Measurements from ENCODE around the gene STUM.
"Not testable (repeated sequence)": the region's sequence is repeated elsewhere in the genome, so short reads cannot be mapped to it uniquely, and the experiment has no call there.

STUM gene

GRCh38 chr1:226637147-226637935 lies 88.8 kb downstream of the STUM start:
- DNase-seq (ENCODE audit: low read depth in 1 of 2, low spot score in 1 of 2), result no peak

- DNase-seq (ENCODE audit: low read depth in 1 of 2, low spot score in 1 of 2), result no peak
Observed at GRCh38 chr1:226638001-226638601, 89.5 kb downstream of the STUM start.

GRCh38 chr1:226638608-226639007 lies 90.0 kb downstream of the STUM start:
- DNase-seq (ENCODE audit: low read depth in 1 of 2, low spot score in 1 of 2), result no peak

DNA sequence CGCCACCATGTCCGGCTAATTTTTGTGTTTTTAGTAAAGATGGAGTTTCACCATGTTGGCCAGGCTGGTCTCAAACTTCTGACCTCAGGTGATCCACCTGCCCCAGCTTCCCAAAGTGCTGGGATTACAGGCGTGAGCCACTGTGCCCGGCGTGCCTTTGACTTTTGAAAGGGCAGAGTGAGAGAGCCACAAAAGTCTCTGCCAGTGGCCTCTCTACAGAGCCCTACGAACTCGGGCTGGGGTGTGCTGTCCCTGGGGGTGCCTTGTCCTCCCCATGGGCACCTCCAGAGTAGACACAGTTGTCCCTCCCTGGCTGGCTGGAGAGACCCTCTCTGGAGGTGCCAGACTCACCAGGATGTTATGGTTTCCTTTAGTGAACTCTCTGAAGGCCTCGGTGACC lies 90.6 kb downstream of the STUM start:
- not testable (repeated sequence) for DNase-seq (ENCODE audit: low read depth in 1 of 2, low spot score in 1 of 2)

DNA sequence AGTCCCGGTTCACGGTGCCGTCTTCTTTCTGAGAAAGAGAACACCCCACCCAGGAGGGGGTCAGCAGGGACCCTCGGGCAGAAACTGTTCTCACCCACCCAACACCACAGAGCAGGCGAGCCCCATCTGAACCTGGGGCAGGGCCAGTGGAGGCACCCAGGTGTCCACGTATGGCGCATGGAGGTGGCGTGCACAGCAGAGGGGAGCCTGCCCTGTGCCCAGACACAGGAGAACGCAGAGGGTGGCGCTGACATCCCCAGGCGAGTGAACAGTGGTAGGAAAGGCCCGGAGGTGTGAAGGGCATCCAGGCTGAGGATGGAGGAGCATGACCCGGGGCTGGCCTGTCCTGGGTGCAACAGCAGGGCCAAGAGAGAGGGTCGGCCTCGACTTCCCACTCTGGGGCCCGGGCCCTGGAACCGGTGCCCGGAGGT lies 91.1 kb downstream of the STUM start:
- DNase-seq (ENCODE audit: low read depth in 1 of 2, low spot score in 1 of 2), result no peak

DNA sequence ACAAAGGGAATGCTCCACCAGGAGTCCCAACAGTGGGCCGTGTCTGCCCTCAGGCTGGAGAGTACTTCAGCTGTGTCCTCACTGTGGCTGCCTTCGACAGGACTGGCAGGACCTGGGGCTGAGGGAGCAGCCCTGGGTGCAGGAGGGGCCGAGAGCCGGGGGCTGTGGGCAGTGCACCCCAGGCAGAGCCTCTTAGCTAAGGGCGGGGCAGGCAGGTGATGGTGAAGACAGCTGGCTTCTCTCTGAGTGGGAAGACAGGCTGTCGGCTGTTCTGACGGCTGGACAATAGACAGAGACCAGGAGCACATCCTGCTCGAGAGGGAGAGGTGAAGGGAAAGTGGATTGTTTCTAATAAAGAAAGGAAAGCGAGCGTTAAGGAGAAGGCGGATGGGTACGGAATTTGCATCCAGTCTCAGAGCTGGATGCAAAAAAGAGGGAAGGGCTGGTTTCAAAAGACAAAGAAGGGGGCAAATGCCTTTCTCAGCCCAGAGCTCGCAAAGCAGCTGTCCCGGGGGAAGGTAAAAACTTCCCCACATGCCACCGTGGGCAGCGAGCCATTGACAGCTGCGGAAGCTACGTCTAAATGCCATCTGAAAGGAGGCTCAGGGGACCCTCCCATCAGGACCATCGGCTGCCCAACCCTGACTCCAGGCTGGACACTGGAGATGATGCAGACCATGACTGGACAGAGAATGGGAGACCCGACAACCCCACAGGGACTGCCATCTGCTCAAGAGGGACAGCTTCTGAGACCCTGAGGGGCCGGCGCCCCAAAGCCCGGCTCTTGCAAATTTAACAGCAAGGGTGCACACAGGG lies 92.0 kb downstream of the STUM start:
- no peak for DNase-seq (ENCODE audit: low read depth in 1 of 2, low spot score in 1 of 2)

DNA sequence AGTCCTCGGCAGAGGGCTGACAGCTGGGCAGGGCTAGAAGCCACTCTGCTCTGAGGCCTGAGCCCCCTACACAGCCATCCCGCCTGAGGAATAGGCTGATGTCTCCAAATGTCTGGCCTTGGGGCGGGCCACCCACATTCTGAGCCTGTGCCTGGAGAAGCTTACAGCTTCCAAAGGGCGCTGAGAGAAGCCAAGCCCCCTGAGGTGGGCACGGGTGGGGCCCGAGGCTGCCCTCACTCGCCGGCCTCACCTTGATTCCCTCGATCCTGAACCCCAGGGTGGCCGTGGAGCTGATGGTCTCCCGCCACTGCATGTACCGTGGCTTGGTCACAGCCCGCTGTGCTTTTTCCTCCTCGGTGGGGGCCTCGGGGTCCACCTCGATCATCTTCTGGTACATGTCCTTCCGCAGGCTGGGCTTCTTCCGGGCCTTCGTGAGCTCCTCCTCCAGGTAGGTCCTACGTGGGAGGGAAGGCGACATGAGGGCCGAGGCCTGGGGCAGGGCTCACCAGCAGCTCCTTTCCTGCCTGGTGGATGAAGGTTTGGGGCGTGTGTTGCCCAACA lies 93.2 kb downstream of the STUM start:
- no peak for DNase-seq (ENCODE audit: low read depth in 1 of 2, low spot score in 1 of 2)

GRCh38 chr1:226642421-226642820 lies 93.9 kb downstream of the STUM start:
- no peak for DNase-seq (ENCODE audit: low read depth in 1 of 2, low spot score in 1 of 2)

GRCh38 chr1:226643177-226643576 lies 94.6 kb downstream of the STUM start:
- DNase-seq (ENCODE audit: low read depth in 1 of 2, low spot score in 1 of 2), result peak in 1 of 2 donors; percentile 49

DNA sequence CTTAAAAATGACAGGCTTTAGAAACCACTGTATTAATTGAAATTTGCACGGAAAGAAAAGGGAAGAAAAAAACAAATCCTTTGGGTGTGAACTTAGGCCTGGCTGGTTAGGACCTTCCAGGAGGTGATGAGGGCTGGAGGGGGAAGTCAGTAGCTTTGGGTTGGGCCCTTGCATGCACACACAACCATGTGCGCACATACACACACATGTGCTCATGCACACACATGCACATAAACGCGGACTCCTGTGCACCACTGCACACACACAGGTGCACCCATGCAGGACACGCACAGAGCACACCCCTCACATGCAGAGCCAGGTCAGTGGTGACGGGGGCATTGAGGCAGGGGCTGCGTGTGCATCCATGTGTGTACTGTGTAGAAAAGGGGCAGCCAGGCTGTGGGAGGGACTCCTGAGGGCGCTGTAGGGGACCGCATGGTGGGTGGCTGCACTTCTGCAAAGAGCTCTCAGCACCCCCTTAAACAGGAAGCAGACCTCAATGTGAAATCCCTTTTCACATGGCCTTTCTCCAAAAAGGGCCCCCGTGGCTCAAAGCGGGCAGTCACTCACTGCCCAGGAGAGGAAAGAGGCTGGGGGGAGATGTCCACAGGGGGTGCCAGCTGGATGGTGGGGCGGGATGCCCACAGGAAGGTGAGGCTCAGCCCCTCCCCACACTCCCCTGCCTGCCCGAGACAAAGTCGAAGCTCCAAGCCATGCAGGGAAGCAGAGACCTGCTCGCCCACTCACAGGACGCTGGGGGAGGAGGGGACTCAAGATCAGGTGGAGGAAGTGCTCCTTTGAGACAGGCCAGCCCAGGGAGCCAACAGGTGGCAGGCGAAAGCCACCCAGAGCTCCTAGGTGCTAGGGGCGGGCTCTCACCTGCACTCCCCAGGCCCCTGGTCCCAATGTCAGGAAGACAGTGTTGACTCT lies 95.3 kb downstream of the STUM start:
- DNase-seq (ENCODE audit: low read depth in 1 of 2, low spot score in 1 of 2), result no peak

DNA sequence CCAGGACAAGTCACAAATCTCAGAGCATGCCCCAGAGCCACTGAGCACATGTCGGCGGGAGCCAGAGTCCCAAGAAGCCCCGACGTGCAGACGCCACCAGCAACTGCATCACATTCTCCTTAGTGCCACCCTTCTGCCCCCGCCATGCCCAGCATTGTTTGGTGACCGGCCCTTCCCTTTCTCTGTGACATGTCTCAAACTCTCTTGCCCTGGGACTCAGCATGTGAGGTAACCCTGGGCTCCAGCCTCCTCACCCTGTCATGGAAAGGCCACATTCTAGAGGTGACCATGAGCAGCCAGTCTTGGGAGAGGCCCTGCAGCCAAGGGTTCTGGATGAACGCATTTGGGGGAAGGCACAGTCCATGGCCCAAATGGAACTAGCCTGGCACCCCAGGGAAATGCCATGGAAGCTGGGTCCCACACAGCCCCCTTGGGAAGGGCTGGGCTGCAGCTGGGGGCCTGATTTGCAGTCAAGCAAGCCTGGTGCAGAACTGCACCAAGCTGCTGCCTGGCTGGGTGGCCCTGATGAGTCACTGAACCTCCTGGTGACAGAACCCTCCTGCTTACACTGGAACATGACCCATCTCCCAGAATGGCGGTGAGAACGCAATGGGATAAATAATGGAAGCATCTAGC lies 96.1 kb downstream of the STUM start:
- no peak for DNase-seq (ENCODE audit: low read depth in 1 of 2, low spot score in 1 of 2)

DNA sequence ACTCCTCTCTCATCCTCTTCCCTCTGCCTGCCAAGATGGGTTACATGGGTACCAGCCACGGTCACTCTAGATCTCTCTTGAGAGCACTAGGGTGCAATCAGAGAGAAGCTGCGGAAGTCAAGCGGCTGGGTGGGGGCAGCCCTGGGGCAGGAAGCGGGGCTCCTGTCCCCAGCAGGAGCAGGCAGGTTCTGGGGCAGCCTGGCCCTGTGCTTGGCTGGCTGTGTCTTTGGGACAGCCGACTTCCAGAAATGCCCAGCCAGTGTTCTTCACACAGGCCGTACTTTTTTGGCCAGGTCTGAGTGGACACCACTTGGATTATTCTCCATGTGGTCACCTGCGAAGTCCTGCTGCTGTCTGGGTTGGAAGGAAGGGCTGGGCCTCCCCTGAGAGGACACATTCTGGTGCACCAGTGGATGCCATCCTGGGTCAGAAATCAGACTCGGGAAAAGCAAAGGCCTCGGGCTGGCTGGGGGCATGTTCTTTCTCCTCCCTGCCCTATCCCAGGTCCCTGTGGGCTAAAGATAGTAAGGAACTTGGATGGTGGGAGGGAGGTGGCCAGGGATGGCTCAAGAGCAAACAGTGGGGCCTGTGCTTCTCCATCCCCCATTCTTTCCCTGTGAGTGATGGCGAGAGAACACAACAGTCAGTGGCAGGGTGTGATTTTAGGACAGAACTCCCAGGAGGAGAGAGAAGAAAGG lies 96.9 kb downstream of the STUM start:
- DNase-seq (ENCODE audit: low read depth in 1 of 2, low spot score in 1 of 2), result no peak

GRCh38 chr1:226646026-226646869 lies 97.7 kb downstream of the STUM start:
- no peak for DNase-seq (ENCODE audit: low read depth in 1 of 2, low spot score in 1 of 2)

- DNase-seq (ENCODE audit: low read depth in 1 of 2, low spot score in 1 of 2), result no peak
Observed at GRCh38 chr1:226646870-226647449, 98.4 kb downstream of the STUM start.

GRCh38 chr1:226647719-226648118 lies 99.2 kb downstream of the STUM start:
- no peak for DNase-seq (ENCODE audit: low read depth in 1 of 2, low spot score in 1 of 2)

DNA sequence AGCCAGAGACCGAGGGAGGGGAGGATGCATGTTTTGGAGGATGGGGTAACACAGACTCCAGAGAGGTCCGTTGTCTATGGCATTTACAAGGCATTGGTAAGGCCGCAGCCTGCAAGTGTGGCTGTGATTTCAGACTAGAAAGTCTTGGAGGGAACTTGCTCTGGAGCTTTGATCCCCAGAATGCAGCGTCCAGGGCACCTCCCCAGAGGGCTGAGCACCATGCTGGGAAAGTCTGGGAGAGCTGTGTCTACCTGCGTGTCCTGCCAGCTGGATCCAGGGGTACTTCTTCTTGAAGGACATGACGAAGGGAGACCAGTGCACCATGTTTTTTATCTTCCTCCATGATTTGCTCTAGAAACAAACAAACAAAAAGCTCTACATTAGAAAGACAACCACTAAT lies 99.9 kb downstream of the STUM start:
- no peak for DNase-seq (ENCODE audit: low read depth in 1 of 2, low spot score in 1 of 2)

- no peak for DNase-seq (ENCODE audit: low read depth in 1 of 2, low spot score in 1 of 2)
Observed at GRCh38 chr1:226649244-226649643, 100.7 kb downstream of the STUM start.

DNA sequence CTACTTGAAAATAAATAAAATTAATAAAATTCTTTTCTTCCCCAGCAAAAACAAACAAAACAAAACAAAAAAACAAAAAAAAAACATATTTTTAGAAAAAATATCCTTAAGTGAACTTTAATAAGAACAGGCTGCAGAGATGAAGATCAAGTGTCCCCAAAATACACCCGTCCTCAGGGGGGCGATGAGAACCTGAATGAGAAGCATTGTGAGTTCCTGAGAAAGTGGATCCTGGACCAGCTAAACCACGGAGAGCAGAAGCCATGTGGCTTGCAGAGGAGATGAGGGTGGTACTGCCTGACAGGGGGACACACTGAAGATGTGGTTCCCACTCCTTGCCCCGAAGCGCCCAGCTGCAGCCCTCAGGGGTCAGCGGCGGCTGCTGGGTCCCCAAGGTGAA lies 101.2 kb downstream of the STUM start:
- no peak for DNase-seq (ENCODE audit: low read depth in 1 of 2, low spot score in 1 of 2)
